ENCODE measurements around the gene ACER3.

GRCh38 chr11:77074626-77075221, 214.0 kb downstream of the ACER3 start:
- TF ChIP-seq, protein P1, sequence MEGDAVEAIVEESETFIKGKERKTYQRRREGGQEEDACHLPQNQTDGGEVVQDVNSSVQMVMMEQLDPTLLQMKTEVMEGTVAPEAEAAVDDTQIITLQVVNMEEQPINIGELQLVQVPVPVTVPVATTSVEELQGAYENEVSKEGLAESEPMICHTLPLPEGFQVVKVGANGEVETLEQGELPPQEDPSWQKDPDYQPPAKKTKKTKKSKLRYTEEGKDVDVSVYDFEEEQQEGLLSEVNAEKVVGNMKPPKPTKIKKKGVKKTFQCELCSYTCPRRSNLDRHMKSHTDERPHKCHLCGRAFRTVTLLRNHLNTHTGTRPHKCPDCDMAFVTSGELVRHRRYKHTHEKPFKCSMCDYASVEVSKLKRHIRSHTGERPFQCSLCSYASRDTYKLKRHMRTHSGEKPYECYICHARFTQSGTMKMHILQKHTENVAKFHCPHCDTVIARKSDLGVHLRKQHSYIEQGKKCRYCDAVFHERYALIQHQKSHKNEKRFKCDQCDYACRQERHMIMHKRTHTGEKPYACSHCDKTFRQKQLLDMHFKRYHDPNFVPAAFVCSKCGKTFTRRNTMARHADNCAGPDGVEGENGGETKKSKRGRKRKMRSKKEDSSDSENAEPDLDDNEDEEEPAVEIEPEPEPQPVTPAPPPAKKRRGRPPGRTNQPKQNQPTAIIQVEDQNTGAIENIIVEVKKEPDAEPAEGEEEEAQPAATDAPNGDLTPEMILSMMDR (IDR thresholded peaks at IDR 0.05): no peak
- TF ChIP-seq POLR2A (IDR thresholded peaks at IDR 0.05) (no peak), POLR2AphosphoS5 (IDR thresholded peaks at IDR 0.05) (no peak)

Data from upper lobe of left lung (tissue), 4 donors.